NCI-H510A treated with DMSO at 0.1 percent for 48 hours (cell line): ENCODE data around the gene C2orf68.
"Not testable (repeated sequence)": the region's sequence is repeated elsewhere in the genome, so short reads cannot be mapped to it uniquely, and the experiment has no call there.

ENCODE experiments used
- DNase-seq: peaks from one replicate; lab custom pipeline; 2025; lab: John Stamatoyannopoulos, UW

The C2orf68 gene

GRCh38 chr2:85579266-85579935 lies 32.5 kb downstream of the C2orf68 start:
- DNase-seq, result no peak

- DNase-seq, result peak; percentile 59
These were observed 33.4 kb downstream of the C2orf68 start for GRCh38 chr2:85578243-85579180.

- DNase-seq, result peak; percentile 86
These were observed 34.3 kb downstream of the C2orf68 start, which contains the start of gene VAMP8 for GRCh38 chr2:85577386-85578242. Gene VAMP8 (plus strand): TSS chr2:85577586. CDS start chr2:85577647, 61 bp downstream.

GRCh38 chr2:85577063-85577385 lies 34.8 kb downstream of the C2orf68 start:
- no peak for DNase-seq

GRCh38 chr2:85575739-85576138 lies 36.1 kb downstream of the C2orf68 start:
- no peak for DNase-seq

- DNase-seq, result no peak
These were observed 45.6 kb downstream of the C2orf68 start for GRCh38 chr2:85566265-85566664.

GRCh38 chr2:85564144-85564563 lies 47.7 kb downstream of the C2orf68 start:
- no peak for DNase-seq

GRCh38 chr2:85561280-85562212 lies 50.3 kb downstream of the C2orf68 start, which contains the start of gene GGCX:
Gene GGCX (minus strand): TSS chr2:85561493. CDS start chr2:85561428, 65 bp downstream.
- DNase-seq, result peak; percentile 95

GRCh38 chr2:85560812-85561279 lies 51.0 kb downstream of the C2orf68 start:
- no peak for DNase-seq

- not testable (repeated sequence) for DNase-seq
These were observed 51.5 kb downstream of the C2orf68 start for GRCh38 chr2:85560403-85560726.

- DNase-seq, result no peak
These were observed 53.7 kb downstream of the C2orf68 start for GRCh38 chr2:85558160-85558559.

GRCh38 chr2:85557130-85557529 lies 54.7 kb downstream of the C2orf68 start:
- no peak for DNase-seq
